Measurements from ENCODE around the gene NUDT3. TPM values are rescaled to one million over a fixed set of nuclear protein-coding genes. Genes with fewer than 3 reads are reported as not detected.

NUDT3 gene
- total and polyA plus RNA-seq, 9 of the 15 experiments (the other 6 are each of a cell fraction or from before 2014, with no cell fraction given), result 5.4 to 81.2 (median 56.4) TPM

GRCh38 chr6:34390531-34391472, 1.7 kb downstream of the NUDT3 start (continued):
- TF ChIP-seq MBD1 (CRISPR knock-in tag; IDR thresholded peaks at IDR 0.05) (peak; percentile 20; the same call in 1 of the 2 replicates), ZBTB9 (CRISPR knock-in tag; IDR thresholded peaks at IDR 0.05) (no peak), NCOR1 (IDR thresholded peaks at IDR 0.05) (no peak), POLR2G (IDR thresholded peaks at IDR 0.05; ENCODE audit: low read depth, low read length) (no peak), ZC3H11A (IDR thresholded peaks at IDR 0.05; ENCODE audit: low read depth, low read length) (no peak), CEBPG (CRISPR knock-in tag; IDR thresholded peaks at IDR 0.05) (peak; percentile 67; the same call in 1 of the 2 replicates), CEBPG (tag; conservative IDR thresholded peaks at IDR 0.05 in 1 of 2, IDR thresholded peaks at IDR 0.05 in 1 of 2) (peak; percentile 60 to 79), ZNF217 (CRISPR knock-in tag; IDR thresholded peaks at IDR 0.05) (no peak), ZNF146 (CRISPR knock-in tag; IDR thresholded peaks at IDR 0.05; ENCODE audit: unreplicated experiment) (no peak), CREB1 (IDR thresholded peaks at IDR 0.05) (no peak), CREB1 (CRISPR knock-in tag; IDR thresholded peaks at IDR 0.05) (no peak), ZNF75A (CRISPR knock-in tag; IDR thresholded peaks at IDR 0.05) (no peak), IRF2 (CRISPR knock-in tag; IDR thresholded peaks at IDR 0.05) (no peak), EGR1 (conservative IDR thresholded peaks at IDR 0.05) (no peak), TBL1XR1 (IDR thresholded peaks at IDR 0.05; ENCODE audit: low read length in 2 of 2) (peak in 1 of 2 experiments; percentile 7; a peak in 1 of 4 replicates), GTF2B (IDR thresholded peaks at IDR 0.05; ENCODE audit: extremely low read depth, insufficient read length) (no peak), ZNF143 (CRISPR knock-in tag; IDR thresholded peaks at IDR 0.05) (no peak), ZNF699 (CRISPR knock-in tag; IDR thresholded peaks at IDR 0.05; ENCODE audit: insufficient replicate concordance) (no peak), TFAM (CRISPR knock-in tag; conservative IDR thresholded peaks at IDR 0.05) (no peak), ZNF766 (CRISPR knock-in tag; conservative IDR thresholded peaks at IDR 0.05) (no peak)
- TF ChIP-seq, protein P1, sequence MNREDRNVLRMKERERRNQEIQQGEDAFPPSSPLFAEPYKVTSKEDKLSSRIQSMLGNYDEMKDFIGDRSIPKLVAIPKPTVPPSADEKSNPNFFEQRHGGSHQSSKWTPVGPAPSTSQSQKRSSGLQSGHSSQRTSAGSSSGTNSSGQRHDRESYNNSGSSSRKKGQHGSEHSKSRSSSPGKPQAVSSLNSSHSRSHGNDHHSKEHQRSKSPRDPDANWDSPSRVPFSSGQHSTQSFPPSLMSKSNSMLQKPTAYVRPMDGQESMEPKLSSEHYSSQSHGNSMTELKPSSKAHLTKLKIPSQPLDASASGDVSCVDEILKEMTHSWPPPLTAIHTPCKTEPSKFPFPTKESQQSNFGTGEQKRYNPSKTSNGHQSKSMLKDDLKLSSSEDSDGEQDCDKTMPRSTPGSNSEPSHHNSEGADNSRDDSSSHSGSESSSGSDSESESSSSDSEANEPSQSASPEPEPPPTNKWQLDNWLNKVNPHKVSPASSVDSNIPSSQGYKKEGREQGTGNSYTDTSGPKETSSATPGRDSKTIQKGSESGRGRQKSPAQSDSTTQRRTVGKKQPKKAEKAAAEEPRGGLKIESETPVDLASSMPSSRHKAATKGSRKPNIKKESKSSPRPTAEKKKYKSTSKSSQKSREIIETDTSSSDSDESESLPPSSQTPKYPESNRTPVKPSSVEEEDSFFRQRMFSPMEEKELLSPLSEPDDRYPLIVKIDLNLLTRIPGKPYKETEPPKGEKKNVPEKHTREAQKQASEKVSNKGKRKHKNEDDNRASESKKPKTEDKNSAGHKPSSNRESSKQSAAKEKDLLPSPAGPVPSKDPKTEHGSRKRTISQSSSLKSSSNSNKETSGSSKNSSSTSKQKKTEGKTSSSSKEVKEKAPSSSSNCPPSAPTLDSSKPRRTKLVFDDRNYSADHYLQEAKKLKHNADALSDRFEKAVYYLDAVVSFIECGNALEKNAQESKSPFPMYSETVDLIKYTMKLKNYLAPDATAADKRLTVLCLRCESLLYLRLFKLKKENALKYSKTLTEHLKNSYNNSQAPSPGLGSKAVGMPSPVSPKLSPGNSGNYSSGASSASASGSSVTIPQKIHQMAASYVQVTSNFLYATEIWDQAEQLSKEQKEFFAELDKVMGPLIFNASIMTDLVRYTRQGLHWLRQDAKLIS (CRISPR knock-in tag; IDR thresholded peaks at IDR 0.05), result no peak
